Dendritic cell treated with granulocyte-macrophage colony-stimulating factor and Interleukin-4, amounts not matched to agents 40 ng/mL and 50 ng/mL, for 4 days (primary cell): ENCODE measurements around the gene SUGP1.

Experiments
- H3K27ac Mint-ChIP-seq: one replicate; pipeline ENCODE4 v1.8.0; 2022; ENCODE audit warnings: mild to moderate bottlenecking, mixed read lengths
- H3K27me3 Mint-ChIP-seq: one replicate; pipeline ENCODE4 v1.8.0; 2022; ENCODE audit warnings: mild to moderate bottlenecking, mixed read lengths
- H3K36me3 Mint-ChIP-seq: one replicate; pipeline ENCODE4 v1.8.0; 2022; ENCODE audit warnings: low read depth, mixed read lengths
- H3K4me1 Mint-ChIP-seq: one replicate; pipeline ENCODE4 v1.8.0; 2022; ENCODE audit warnings: low read depth, mixed read lengths
- H3K4me3 Mint-ChIP-seq: one replicate; pipeline ENCODE4 v1.8.0; 2022; ENCODE audit warnings: mild to moderate bottlenecking, moderate library complexity, mixed read lengths
- H3K9me3 Mint-ChIP-seq: one replicate; pipeline ENCODE4 v1.8.0; 2022; ENCODE audit warnings: mixed read lengths
- intact Hi-C: fragments of 100-400 bp; cut with micrococcal nuclease; formaldehyde crosslinking; loops from one replicate; pipeline ENCODE4 v1.15.0; 2022

The SUGP1 gene

GRCh38 chr19:19229701-19230100 lies 90.6 kb downstream of the SUGP1 start:
- no peaks in the 10 kb centered on the region for H3K36me3 Mint-ChIP-seq
- H3K27me3 Mint-ChIP-seq: peaks cover 40% of the 10 kb centered on the region
- no peak overlapping the region for H3K27ac Mint-ChIP-seq
- peaks cover 17% of the 10 kb centered on the region for H3K9me3 Mint-ChIP-seq
- intact Hi-C loops: no loop called here
- no peak overlapping the region for H3K4me3 Mint-ChIP-seq
- H3K4me1 Mint-ChIP-seq: peaks cover 9% of the 10 kb centered on the region

- intact Hi-C loops: no loop called here
- Mint-ChIP-seq H3K27me3 (peaks cover 55% of the 10 kb centered on the region), H3K36me3 (no peaks in the 10 kb centered on the region), H3K9me3 (no peaks in the 10 kb centered on the region), H3K27ac (no peak overlapping the region), H3K4me3 (no peak overlapping the region), H3K4me1 (peaks cover 11% of the 10 kb centered on the region)
These were observed 93.1 kb downstream of the SUGP1 start for GRCh38 chr19:19227217-19227616.

- intact Hi-C loops: no loop called here
- H3K9me3 Mint-ChIP-seq: no peaks in the 10 kb centered on the region
- no peak overlapping the region for H3K4me3 Mint-ChIP-seq
- H3K27ac Mint-ChIP-seq: no peak overlapping the region
- peaks cover 51% of the 10 kb centered on the region for H3K27me3 Mint-ChIP-seq
- H3K4me1 Mint-ChIP-seq: peaks cover 11% of the 10 kb centered on the region
- H3K36me3 Mint-ChIP-seq: no peaks in the 10 kb centered on the region
These were observed 93.6 kb downstream of the SUGP1 start for GRCh38 chr19:19226663-19227062.

- intact Hi-C loops: no loop called here
- Mint-ChIP-seq H3K36me3 (no peaks in the 10 kb centered on the region), H3K27ac (no peak overlapping the region), H3K4me1 (peaks cover 11% of the 10 kb centered on the region), H3K27me3 (peaks cover 53% of the 10 kb centered on the region), H3K4me3 (no peak overlapping the region), H3K9me3 (no peaks in the 10 kb centered on the region)
These were observed 94.1 kb downstream of the SUGP1 start for GRCh38 chr19:19226204-19226603.
